Measurements from ENCODE around the gene BBOX1. TPM values are rescaled to one million over a fixed set of nuclear protein-coding genes. Genes with fewer than 3 reads are reported as not detected.

BBOX1 gene
- polyA plus RNA-seq, 3 donors, result not detected

GRCh38 chr11:27162237-27162636, 121.6 kb downstream of the BBOX1 start:
- H3K4me2 ChIP-seq (replicated peaks; ENCODE audit: extremely low read depth, low read length, poor library complexity, severe bottlenecking), result no peak overlapping the region
- no peak overlapping the region for H3K9ac ChIP-seq (ENCODE audit: insufficient read depth, low read length, poor library complexity, severe bottlenecking)
- Mint-ChIP-seq H3K36me3 (no peaks in the 10 kb centered on the region), H3K4me3 (no peak overlapping the region), H3K27ac (no peak overlapping the region), H3K9me3 (no peaks in the 10 kb centered on the region), H3K4me1 (no peaks in the 10 kb centered on the region), H3K27me3 (ENCODE audit: low read depth in 3 of 3) (peaks cover 0 to 4% (median under 1%) of the 10 kb centered on the region in 3 donors)
- WGBS (ENCODE audit: insufficient coverage), result no CpG with 5 or more reads among the region's 1 CpG
- H3K27me3 ChIP-seq (ENCODE audit: control insufficient read depth in 2 of 2, insufficient read depth in 2 of 2, low read length in 2 of 2), result no peaks in the 10 kb centered on the region
- H2AFZ ChIP-seq (ENCODE audit: insufficient read depth, low read depth, low read length, poor library complexity, severe bottlenecking), result no peak overlapping the region
- no peaks in the 10 kb centered on the region for H4K20me1 ChIP-seq (ENCODE audit: insufficient read depth, low read length)
- H3K79me2 ChIP-seq (ENCODE audit: insufficient read depth, low read length), result no peaks in the 10 kb centered on the region
- TF ChIP-seq, protein P1, sequence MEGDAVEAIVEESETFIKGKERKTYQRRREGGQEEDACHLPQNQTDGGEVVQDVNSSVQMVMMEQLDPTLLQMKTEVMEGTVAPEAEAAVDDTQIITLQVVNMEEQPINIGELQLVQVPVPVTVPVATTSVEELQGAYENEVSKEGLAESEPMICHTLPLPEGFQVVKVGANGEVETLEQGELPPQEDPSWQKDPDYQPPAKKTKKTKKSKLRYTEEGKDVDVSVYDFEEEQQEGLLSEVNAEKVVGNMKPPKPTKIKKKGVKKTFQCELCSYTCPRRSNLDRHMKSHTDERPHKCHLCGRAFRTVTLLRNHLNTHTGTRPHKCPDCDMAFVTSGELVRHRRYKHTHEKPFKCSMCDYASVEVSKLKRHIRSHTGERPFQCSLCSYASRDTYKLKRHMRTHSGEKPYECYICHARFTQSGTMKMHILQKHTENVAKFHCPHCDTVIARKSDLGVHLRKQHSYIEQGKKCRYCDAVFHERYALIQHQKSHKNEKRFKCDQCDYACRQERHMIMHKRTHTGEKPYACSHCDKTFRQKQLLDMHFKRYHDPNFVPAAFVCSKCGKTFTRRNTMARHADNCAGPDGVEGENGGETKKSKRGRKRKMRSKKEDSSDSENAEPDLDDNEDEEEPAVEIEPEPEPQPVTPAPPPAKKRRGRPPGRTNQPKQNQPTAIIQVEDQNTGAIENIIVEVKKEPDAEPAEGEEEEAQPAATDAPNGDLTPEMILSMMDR (IDR thresholded peaks at IDR 0.05), result no peak
- H3K9me3 ChIP-seq (replicated peaks in 1 of 2; ENCODE audit: control insufficient read depth in 1 of 2, insufficient read depth in 1 of 2, low read length in 2 of 2), result no peaks in the 10 kb centered on the region
- intact Hi-C loops (cut with micrococcal nuclease), result no loop called here
- no peak for DNase-seq
- no peak overlapping the region for H3K27ac ChIP-seq (ENCODE audit: low read depth in 1 of 2, low read length in 2 of 2)
- no peaks in the 10 kb centered on the region for H3K4me1 ChIP-seq (ENCODE audit: control insufficient read depth in 1 of 2, insufficient read depth in 2 of 2, low read length in 2 of 2)
- no peaks in the 10 kb centered on the region for H3K36me3 ChIP-seq (replicated peaks in 1 of 2; ENCODE audit: control insufficient read depth in 1 of 2, insufficient read depth in 2 of 2, low read length in 2 of 2)
- no peak overlapping the region for H3K4me3 ChIP-seq (replicated peaks in 1 of 3; ENCODE audit: low read depth in 2 of 3, low read length in 3 of 3)

DNA sequence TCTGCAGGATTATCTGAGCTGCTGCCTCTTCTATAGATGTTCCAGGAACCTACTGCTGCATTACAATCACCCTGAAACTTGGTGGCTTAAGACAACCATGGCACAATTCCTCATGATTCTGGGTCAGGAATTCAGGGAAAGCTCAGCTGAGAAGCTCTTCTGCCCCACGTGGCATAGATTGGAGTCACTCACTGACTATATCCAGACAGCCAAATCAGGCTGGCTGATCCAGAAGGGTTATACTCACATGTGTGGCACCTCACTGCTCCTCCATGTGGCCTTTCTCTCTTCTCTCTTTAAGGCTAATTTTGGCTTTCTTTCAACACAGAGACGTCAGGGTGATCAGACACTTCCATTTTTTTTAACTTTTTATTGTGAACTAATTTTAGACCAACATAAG, 125.5 kb downstream of the BBOX1 start:
- TF ChIP-seq, protein P1 (IDR thresholded peaks at IDR 0.05), result no peak
- Histone ChIP-seq H3K4me3 (replicated peaks in 1 of 3; ENCODE audit: low read depth in 2 of 3, low read length in 3 of 3) (no peak overlapping the region), H3K27ac (ENCODE audit: low read depth in 1 of 2, low read length in 2 of 2) (no peak overlapping the region), H4K20me1 (ENCODE audit: insufficient read depth, low read length) (no peaks in the 10 kb centered on the region), H3K79me2 (ENCODE audit: insufficient read depth, low read length) (no peaks in the 10 kb centered on the region), H3K36me3 (replicated peaks in 1 of 2; ENCODE audit: control insufficient read depth in 1 of 2, insufficient read depth in 2 of 2, low read length in 2 of 2) (no peaks in the 10 kb centered on the region), H3K9ac (ENCODE audit: insufficient read depth, low read length, poor library complexity, severe bottlenecking) (no peak overlapping the region), H3K4me2 (replicated peaks; ENCODE audit: extremely low read depth, low read length, poor library complexity, severe bottlenecking) (no peak overlapping the region), H2AFZ (ENCODE audit: insufficient read depth, low read depth, low read length, poor library complexity, severe bottlenecking) (no peak overlapping the region), H3K9me3 (replicated peaks in 1 of 2; ENCODE audit: control insufficient read depth in 1 of 2, insufficient read depth in 1 of 2, low read length in 2 of 2) (no peaks in the 10 kb centered on the region), H3K27me3 (ENCODE audit: control insufficient read depth in 2 of 2, insufficient read depth in 2 of 2, low read length in 2 of 2) (no peaks in the 10 kb centered on the region), H3K4me1 (ENCODE audit: control insufficient read depth in 1 of 2, insufficient read depth in 2 of 2, low read length in 2 of 2) (no peaks in the 10 kb centered on the region)
- no peak for DNase-seq
- Mint-ChIP-seq H3K9me3 (no peaks in the 10 kb centered on the region), H3K4me1 (no peaks in the 10 kb centered on the region), H3K4me3 (no peak overlapping the region), H3K36me3 (no peaks in the 10 kb centered on the region), H3K27ac (no peak overlapping the region), H3K27me3 (ENCODE audit: low read depth in 3 of 3) (peaks cover 0 to 5% (median 4%) of the 10 kb centered on the region in 3 donors)
- intact Hi-C loops (cut with micrococcal nuclease), result no loop called here
- WGBS (ENCODE audit: insufficient coverage), result 50% methylated on average over 1 of the region's 2 CpGs

All from CD14-positive monocyte (primary cell).